Vagina (tissue), 2 donors: ENCODE measurements around the gene GPC5.

ENCODE experiments used
- POLR2AphosphoS5 ChIP-seq, 2 donors: sonication (generic); formaldehyde crosslinking; IDR thresholded peaks; one replicate each; pipeline ENCODE4 v1.9.0; 2017; ENCODE audit warnings: antibody characterized with exemption in 2 of 2, mild to moderate bottlenecking in 2 of 2, low read depth in 1 of 2; ENCODE audit not compliant: insufficient read depth in 1 of 2
- TF ChIP-seq, protein P1 (sequence below), 3 experiments: fragments of 450-650 bp in 2 of 3; fragments of 200-600 bp in 1 of 3; sonication (generic) in 1 of 3; IDR thresholded peaks; one replicate each; pipeline ENCODE4 v1.5.1; 2017 to 2019; ENCODE audit warnings: antibody characterized with exemption in 3 of 3, mild to moderate bottlenecking in 2 of 3, moderate library complexity in 2 of 3

DNA sequence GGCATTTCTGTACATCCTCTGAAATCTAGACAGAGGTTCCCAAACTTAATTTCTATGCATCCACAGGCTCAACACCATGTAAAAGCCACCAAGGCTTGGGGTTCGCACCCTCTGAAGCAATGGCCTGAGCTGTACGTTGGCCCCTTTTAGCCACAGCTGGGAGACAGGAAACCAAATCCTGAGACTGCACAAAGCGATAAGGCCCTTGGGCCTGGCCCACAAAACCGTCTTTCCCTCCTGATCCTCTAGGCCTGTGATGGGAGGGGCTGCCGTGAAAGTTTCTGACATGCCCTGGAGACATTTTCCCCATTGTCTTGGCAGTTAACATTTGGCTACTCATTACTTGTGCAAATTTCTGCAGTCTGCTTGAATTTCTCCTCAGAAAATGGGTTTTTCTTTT is 766.4 kb downstream of the GPC5 start:
- TF ChIP-seq, protein P1, sequence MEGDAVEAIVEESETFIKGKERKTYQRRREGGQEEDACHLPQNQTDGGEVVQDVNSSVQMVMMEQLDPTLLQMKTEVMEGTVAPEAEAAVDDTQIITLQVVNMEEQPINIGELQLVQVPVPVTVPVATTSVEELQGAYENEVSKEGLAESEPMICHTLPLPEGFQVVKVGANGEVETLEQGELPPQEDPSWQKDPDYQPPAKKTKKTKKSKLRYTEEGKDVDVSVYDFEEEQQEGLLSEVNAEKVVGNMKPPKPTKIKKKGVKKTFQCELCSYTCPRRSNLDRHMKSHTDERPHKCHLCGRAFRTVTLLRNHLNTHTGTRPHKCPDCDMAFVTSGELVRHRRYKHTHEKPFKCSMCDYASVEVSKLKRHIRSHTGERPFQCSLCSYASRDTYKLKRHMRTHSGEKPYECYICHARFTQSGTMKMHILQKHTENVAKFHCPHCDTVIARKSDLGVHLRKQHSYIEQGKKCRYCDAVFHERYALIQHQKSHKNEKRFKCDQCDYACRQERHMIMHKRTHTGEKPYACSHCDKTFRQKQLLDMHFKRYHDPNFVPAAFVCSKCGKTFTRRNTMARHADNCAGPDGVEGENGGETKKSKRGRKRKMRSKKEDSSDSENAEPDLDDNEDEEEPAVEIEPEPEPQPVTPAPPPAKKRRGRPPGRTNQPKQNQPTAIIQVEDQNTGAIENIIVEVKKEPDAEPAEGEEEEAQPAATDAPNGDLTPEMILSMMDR (IDR thresholded peaks at IDR 0.05): no peak
- TF ChIP-seq POLR2AphosphoS5 (IDR thresholded peaks at IDR 0.05; ENCODE audit: insufficient read depth in 1 of 2, low read depth in 1 of 2): no peak
